ENCODE results near the gene LEMD1. TPM values are rescaled to one million over a fixed set of nuclear protein-coding genes. Genes with fewer than 3 reads are reported as not detected.

The LEMD1 gene
- total and polyA plus RNA-seq, 4 donors, result 0.72 to 1.5 (median 1.1) TPM

GRCh38 chr1:205344066-205344928 lies 77.6 kb downstream of the LEMD1 start:
- peaks cover 0 to 43% (median 32%) of the 10 kb centered on the region in 3 donors for H3K27me3 ChIP-seq (ENCODE audit: control insufficient read depth in 3 of 3, insufficient read depth in 3 of 3, low read length in 2 of 3)
- no peaks in the 10 kb centered on the region for H3K9me3 ChIP-seq (ENCODE audit: control insufficient read depth in 4 of 4, insufficient read depth in 3 of 4, low read length in 3 of 4)
- peak overlapping the region; percentile 15 for H3K4me3 ChIP-seq
- WGBS, 2 donors, result 11 to 14% methylated on average over 50 to 59 of the region's 59 CpGs
- H3K4me1 ChIP-seq (ENCODE audit: control insufficient read depth in 5 of 5, insufficient read depth in 5 of 5, low read length in 5 of 5), result peaks cover 0 to 11% (median 6%) of the 10 kb centered on the region in 5 donors
- ATAC-seq (ENCODE audit: insufficient read depth, low FRiP score) (no peak), DNase-seq (peak in 1 of 3 donors; percentile 45)
- no peak overlapping the region for H3K27ac ChIP-seq (ENCODE audit: low read depth in 1 of 2, low read length in 1 of 2)
- H3K9ac ChIP-seq (ENCODE audit: insufficient read depth in 1 of 2, low read length in 2 of 2), result no peak overlapping the region
- TF ChIP-seq CTCF (IDR thresholded peaks at IDR 0.05; ENCODE audit: control extremely low read depth, extremely low read depth), result no peak
- no peaks in the 10 kb centered on the region for H3K36me3 ChIP-seq (ENCODE audit: control insufficient read depth in 4 of 4, insufficient read depth in 4 of 4, low read length in 4 of 4)

GRCh38 chr1:205343431-205344065 lies 78.3 kb downstream of the LEMD1 start:
- no peaks in the 10 kb centered on the region for H3K36me3 ChIP-seq (ENCODE audit: control insufficient read depth in 4 of 4, insufficient read depth in 4 of 4, low read length in 4 of 4)
- H3K27ac ChIP-seq (ENCODE audit: low read depth in 1 of 2, low read length in 1 of 2), result no peak overlapping the region
- 3 to 5% methylated on average over 42 to 63 of the region's 63 CpGs for WGBS, 2 donors
- peaks cover 0 to 8% (median 6%) of the 10 kb centered on the region in 5 donors for H3K4me1 ChIP-seq (ENCODE audit: control insufficient read depth in 5 of 5, insufficient read depth in 5 of 5, low read length in 5 of 5)
- no peaks in the 10 kb centered on the region for H3K9me3 ChIP-seq (ENCODE audit: control insufficient read depth in 4 of 4, insufficient read depth in 3 of 4, low read length in 3 of 4)
- no peak for DNase-seq
- peaks cover 0 to 43% (median 32%) of the 10 kb centered on the region in 3 donors for H3K27me3 ChIP-seq (ENCODE audit: control insufficient read depth in 3 of 3, insufficient read depth in 3 of 3, low read length in 2 of 3)
- no peak for ATAC-seq (ENCODE audit: insufficient read depth, low FRiP score)
- no peak overlapping the region for H3K4me3 ChIP-seq
- no peak for TF ChIP-seq CTCF (IDR thresholded peaks at IDR 0.05; ENCODE audit: control extremely low read depth, extremely low read depth)
- no peak overlapping the region for H3K9ac ChIP-seq (ENCODE audit: insufficient read depth in 1 of 2, low read length in 2 of 2)

GRCh38 chr1:205342986-205343385 lies 78.9 kb downstream of the LEMD1 start:
- 43 to 66% methylated on average over 12 of the region's 12 CpGs for WGBS, 2 donors
- no peak overlapping the region for H3K9ac ChIP-seq (ENCODE audit: insufficient read depth in 1 of 2, low read length in 2 of 2)
- H3K4me3 ChIP-seq, result no peak overlapping the region
- DNase-seq, result no peak
- ATAC-seq (ENCODE audit: insufficient read depth, low FRiP score), result no peak
- peaks cover 0 to 8% (median 6%) of the 10 kb centered on the region in 5 donors for H3K4me1 ChIP-seq (ENCODE audit: control insufficient read depth in 5 of 5, insufficient read depth in 5 of 5, low read length in 5 of 5)
- H3K9me3 ChIP-seq (ENCODE audit: control insufficient read depth in 4 of 4, insufficient read depth in 3 of 4, low read length in 3 of 4), result no peaks in the 10 kb centered on the region
- peaks cover 0 to 43% (median 30%) of the 10 kb centered on the region in 3 donors for H3K27me3 ChIP-seq (ENCODE audit: control insufficient read depth in 3 of 3, insufficient read depth in 3 of 3, low read length in 2 of 3)
- H3K36me3 ChIP-seq (ENCODE audit: control insufficient read depth in 4 of 4, insufficient read depth in 4 of 4, low read length in 4 of 4), result no peaks in the 10 kb centered on the region
- H3K27ac ChIP-seq (ENCODE audit: low read depth in 1 of 2, low read length in 1 of 2), result no peak overlapping the region
- TF ChIP-seq CTCF (IDR thresholded peaks at IDR 0.05; ENCODE audit: control extremely low read depth, extremely low read depth), result no peak
